ENCODE results near the gene IGSF21. TPM values are rescaled to one million over a fixed set of nuclear protein-coding genes. Genes with fewer than 3 reads are reported as not detected.

Gene IGSF21
- total RNA-seq, 4 donors from 2014 or later: 0.31 to 3.5 (median 1.7) TPM

DNA sequence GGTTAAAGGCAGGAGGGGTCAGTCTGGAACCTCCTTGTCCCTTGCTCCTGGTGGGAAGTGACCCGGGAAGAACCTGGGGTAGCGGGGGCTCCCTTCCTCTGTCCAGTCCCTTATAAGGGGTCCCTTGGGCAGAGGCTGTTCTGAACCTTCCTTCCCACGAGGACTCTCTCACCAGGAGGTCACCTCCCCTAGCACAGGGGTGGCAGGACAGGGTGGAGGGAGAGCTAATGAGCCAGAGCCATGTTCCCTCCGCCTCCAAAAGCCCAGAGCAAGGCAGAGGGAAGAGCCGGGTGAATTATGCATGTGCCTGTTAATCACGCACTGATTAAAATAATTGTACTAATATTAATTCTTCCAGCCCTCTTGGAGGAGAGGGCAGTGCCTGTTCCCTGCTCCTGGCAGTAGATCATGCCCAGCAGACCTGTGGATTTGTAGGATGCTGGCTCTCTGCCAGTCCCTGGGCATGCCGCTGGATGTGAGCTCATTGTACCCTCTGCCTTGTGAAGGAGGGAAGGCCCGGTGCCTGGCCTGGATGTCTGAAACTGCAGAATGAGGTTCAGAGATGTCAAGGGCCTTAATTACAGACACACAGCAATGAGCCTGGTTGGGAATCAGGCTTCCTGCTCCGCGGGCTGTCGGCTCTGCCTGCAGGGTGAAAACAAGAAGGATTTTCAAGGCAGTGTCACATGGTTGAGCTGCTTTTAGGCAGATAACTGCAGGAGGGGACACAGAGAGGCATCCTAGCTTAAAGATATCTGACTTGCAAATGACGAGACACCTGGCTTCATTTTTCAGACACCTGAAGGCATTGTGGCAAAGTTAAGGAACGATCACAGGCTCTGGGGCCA is 68.2 kb downstream of the IGSF21 start:
- Histone ChIP-seq H3K36me3 (no peaks in the 10 kb centered on the region), H3K4me3 (no peak overlapping the region), H3K27me3 (peaks cover 83% of the 10 kb centered on the region), H3K9me3 (no peaks in the 10 kb centered on the region), H3K27ac (no peak overlapping the region), H3K4me1 (no peaks in the 10 kb centered on the region)
- WGBS, 2 donors (ENCODE audit: low coverage in 1 of 2): 11 to 21% methylated on average over 3 of the region's 13 CpGs
- TF ChIP-seq POLR2AphosphoS5 (IDR thresholded peaks at IDR 0.05) (no peak), POLR2A (IDR thresholded peaks at IDR 0.05) (no peak), EP300 (IDR thresholded peaks at IDR 0.05) (no peak)
- TF ChIP-seq, protein P1, sequence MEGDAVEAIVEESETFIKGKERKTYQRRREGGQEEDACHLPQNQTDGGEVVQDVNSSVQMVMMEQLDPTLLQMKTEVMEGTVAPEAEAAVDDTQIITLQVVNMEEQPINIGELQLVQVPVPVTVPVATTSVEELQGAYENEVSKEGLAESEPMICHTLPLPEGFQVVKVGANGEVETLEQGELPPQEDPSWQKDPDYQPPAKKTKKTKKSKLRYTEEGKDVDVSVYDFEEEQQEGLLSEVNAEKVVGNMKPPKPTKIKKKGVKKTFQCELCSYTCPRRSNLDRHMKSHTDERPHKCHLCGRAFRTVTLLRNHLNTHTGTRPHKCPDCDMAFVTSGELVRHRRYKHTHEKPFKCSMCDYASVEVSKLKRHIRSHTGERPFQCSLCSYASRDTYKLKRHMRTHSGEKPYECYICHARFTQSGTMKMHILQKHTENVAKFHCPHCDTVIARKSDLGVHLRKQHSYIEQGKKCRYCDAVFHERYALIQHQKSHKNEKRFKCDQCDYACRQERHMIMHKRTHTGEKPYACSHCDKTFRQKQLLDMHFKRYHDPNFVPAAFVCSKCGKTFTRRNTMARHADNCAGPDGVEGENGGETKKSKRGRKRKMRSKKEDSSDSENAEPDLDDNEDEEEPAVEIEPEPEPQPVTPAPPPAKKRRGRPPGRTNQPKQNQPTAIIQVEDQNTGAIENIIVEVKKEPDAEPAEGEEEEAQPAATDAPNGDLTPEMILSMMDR (IDR thresholded peaks at IDR 0.05): no peak
- no peak for ATAC-seq

DNA sequence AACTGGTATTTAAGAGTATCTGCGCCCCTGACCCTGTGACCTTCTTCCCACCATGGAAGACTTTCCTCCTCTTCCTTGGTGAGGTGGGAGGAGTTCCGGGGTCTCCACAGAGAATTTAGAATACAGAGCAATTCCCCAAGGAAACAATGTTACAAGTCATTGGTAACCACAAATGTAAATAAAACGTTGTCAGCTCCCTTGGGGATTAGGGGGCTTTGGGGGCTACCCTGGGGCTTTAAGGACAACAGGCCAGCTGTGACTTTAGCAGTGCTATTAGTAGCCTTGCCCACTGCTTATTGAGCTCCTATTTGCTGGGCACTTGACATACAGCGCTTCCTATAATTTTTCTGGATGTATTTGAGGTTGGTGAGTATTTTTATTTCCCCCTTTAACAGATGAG is 69.0 kb downstream of the IGSF21 start:
- Histone ChIP-seq H3K9me3 (no peaks in the 10 kb centered on the region), H3K27ac (no peak overlapping the region), H3K36me3 (no peaks in the 10 kb centered on the region), H3K4me3 (no peak overlapping the region), H3K4me1 (no peaks in the 10 kb centered on the region), H3K27me3 (peaks cover 83% of the 10 kb centered on the region)
- ATAC-seq: no peak
- 20 to 42% methylated on average over 1 to 4 of the region's 4 CpGs for WGBS, 2 donors (ENCODE audit: low coverage in 1 of 2)
- TF ChIP-seq POLR2A (IDR thresholded peaks at IDR 0.05) (no peak), POLR2AphosphoS5 (IDR thresholded peaks at IDR 0.05) (no peak), EP300 (IDR thresholded peaks at IDR 0.05) (no peak)
- TF ChIP-seq, protein P1 (IDR thresholded peaks at IDR 0.05): no peak

DNA sequence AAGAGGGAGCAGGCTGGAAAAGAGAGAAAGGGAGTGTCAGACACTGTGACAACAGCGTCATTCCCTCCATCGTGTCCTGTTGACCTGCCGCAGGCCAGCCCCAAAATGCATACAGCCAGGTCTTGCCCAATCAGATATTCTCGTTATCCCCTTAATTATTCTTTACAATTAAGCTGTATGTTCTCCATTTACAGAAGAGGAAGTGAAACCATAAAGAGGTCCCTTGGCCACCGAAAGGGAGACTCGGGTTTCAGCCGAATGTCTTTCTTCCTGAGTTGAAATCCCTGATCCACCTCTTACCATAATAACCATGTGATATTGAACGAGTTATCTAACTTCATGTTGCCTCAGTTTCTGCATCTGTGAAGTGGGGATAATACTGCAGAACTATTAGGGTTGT is 70.5 kb downstream of the IGSF21 start:
- no peak for ATAC-seq
- Histone ChIP-seq H3K27ac (no peak overlapping the region), H3K4me1 (no peaks in the 10 kb centered on the region), H3K4me3 (no peak overlapping the region), H3K9me3 (no peaks in the 10 kb centered on the region), H3K27me3 (peaks cover 85% of the 10 kb centered on the region), H3K36me3 (no peaks in the 10 kb centered on the region)
- 33 to 55% methylated on average over 8 of the region's 8 CpGs for WGBS, 2 donors (ENCODE audit: low coverage in 1 of 2)
- TF ChIP-seq POLR2AphosphoS5 (IDR thresholded peaks at IDR 0.05): no peak
- TF ChIP-seq, protein P1 (IDR thresholded peaks at IDR 0.05): no peak
- TF ChIP-seq POLR2A (IDR thresholded peaks at IDR 0.05): no peak
- TF ChIP-seq EP300 (IDR thresholded peaks at IDR 0.05): no peak

DNA sequence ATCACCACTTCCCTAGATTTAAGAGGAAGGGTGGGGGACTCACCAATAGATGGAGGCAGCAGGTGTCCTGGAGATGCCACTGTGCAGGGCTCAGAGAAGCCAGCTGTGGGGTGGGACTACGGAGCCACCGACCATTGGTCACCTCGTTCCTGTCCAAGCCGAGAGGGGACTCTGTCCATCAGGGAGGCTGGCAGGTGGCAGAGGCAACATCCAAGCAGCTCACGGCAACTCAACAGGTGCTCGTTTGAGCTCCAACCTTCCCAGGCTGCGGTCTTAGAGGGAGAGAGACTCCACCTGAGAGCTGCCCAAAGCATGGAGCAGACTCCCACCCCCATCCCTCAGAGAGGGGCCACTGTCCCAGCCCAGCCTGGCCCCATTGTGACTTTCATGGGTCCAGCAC is 71.4 kb downstream of the IGSF21 start:
- H3K4me1 ChIP-seq: no peaks in the 10 kb centered on the region
- no peak overlapping the region for H3K27ac ChIP-seq
- WGBS, 2 donors (ENCODE audit: low coverage in 1 of 2): 71 to 80% methylated on average over 1 to 3 of the region's 7 CpGs
- no peak for ATAC-seq
- peaks cover 93% of the 10 kb centered on the region for H3K27me3 ChIP-seq
- no peaks in the 10 kb centered on the region for H3K36me3 ChIP-seq
- H3K9me3 ChIP-seq: no peaks in the 10 kb centered on the region
- H3K4me3 ChIP-seq: no peak overlapping the region
- no peak for TF ChIP-seq POLR2A (IDR thresholded peaks at IDR 0.05)
- no peak for TF ChIP-seq EP300 (IDR thresholded peaks at IDR 0.05)
- TF ChIP-seq POLR2AphosphoS5 (IDR thresholded peaks at IDR 0.05): no peak
- TF ChIP-seq, protein P1 (IDR thresholded peaks at IDR 0.05): no peak

Measured in gastroesophageal sphincter (tissue), 4 donors.